Skeletal muscle satellite cell (primary cell): ENCODE measurements around the gene PRPF6.
A peak's percentile ranks its signal among the peaks of the same experiment; 100 is the strongest.
"Not testable (repeated sequence)": the region's sequence is repeated elsewhere in the genome, so short reads cannot be mapped to it uniquely, and the experiment has no call there.

ENCODE experiments used
- H3K27me3 ChIP-seq: 2 replicates; pipeline ENCODE4 v1.7.0; 2013; ENCODE audit warnings: low read length; ENCODE audit not compliant: control insufficient read depth, insufficient read depth
- H3K36me3 ChIP-seq: 2 replicates; pipeline ENCODE4 v1.7.0; 2013; ENCODE audit warnings: mild to moderate bottlenecking, control low read depth, low read length; ENCODE audit not compliant: insufficient read depth
- H3K4me1 ChIP-seq: 2 replicates; pipeline ENCODE4 v1.7.0; 2013; ENCODE audit warnings: low read length; ENCODE audit not compliant: control insufficient read depth, insufficient read depth
- H3K4me2 ChIP-seq: 2 replicates; pipeline ENCODE4 v1.7.0; 2013; ENCODE audit warnings: mild to moderate bottlenecking, low read length
- H3K4me3 ChIP-seq: 2 replicates; pipeline ENCODE4 v1.7.0; 2013; ENCODE audit warnings: low read length
- H3K9ac ChIP-seq: 2 replicates; pipeline ENCODE4 v1.7.0; 2013; ENCODE audit warnings: mild to moderate bottlenecking, low read depth, low read length, moderate library complexity
- H3K9me3 ChIP-seq: replicated peaks from 2 replicates; pipeline ENCODE4 v1.7.0; 2013; ENCODE audit warnings: mild to moderate bottlenecking, control low read depth, low read length

PRPF6 gene

DNA sequence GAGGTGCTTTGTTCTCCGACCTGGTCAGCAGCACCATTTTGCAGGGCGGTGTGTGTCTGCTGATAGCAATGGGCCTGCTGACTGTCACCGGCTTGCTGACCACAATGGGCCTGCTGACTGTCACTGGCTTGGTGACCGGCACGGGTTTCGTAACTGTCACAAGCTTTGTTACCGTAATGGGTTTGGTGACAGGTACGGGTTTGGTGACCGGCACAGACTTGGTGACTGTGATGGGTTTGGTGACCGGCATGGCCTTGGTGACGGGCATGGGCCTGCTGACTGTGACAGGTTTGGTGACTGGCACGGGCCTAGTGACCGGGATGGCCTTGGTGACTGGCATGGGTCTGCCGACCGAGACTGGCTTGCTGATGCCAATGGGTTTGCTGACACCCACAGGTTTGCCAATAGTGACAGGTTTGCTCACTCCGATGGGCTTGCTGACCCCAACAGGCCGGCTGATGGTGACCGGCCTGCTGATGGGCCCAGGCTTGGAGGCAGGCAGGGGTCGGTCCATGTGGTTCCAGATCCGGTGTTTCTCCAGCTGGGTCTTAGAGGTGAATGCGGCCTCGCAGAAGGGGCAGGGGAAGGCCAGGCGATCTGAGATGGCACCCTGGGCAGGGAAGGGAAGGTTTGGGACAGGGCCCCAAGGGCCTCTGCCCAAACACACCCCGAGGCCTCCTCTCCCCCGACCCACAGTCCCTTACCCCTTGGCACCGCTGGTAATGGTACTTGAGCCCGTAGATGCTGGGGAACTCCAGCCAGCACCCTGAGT, 14.6 kb upstream of the PRPF6 start:
- Histone ChIP-seq H3K4me3 (no peak overlapping the region), H3K9me3 (no peaks in the 10 kb centered on the region), H3K4me1 (peaks cover 14% of the 10 kb centered on the region), H3K27me3 (no peaks in the 10 kb centered on the region), H3K9ac (no peak overlapping the region), H3K36me3 (peaks cover 42% of the 10 kb centered on the region), H3K4me2 (no peak overlapping the region)

DNA sequence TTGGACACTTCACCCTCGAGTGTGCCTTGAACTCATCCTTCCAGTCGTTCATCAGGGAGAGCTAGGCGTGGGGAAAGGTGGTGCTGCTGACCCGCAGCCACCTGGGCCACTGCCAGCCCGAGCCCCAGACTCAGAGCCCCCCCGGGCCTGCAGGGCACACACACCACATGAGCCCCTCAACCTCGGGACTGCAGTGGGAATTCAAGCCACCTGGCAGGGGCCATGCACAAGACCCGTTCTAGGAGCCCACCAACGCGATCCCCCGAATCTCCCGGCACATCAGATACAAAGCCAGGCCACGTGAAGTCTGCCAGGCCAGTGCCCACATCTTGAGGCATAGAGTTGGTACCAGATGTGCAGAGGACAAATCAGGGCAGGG, 14.0 kb upstream of the PRPF6 start:
- H3K9me3 ChIP-seq, result no peaks in the 10 kb centered on the region
- H3K27me3 ChIP-seq, result no peaks in the 10 kb centered on the region
- no peak overlapping the region for H3K4me2 ChIP-seq
- H3K36me3 ChIP-seq, result peaks cover 39% of the 10 kb centered on the region
- H3K4me1 ChIP-seq, result peaks cover 14% of the 10 kb centered on the region
- no peak overlapping the region for H3K4me3 ChIP-seq
- no peak overlapping the region for H3K9ac ChIP-seq

DNA sequence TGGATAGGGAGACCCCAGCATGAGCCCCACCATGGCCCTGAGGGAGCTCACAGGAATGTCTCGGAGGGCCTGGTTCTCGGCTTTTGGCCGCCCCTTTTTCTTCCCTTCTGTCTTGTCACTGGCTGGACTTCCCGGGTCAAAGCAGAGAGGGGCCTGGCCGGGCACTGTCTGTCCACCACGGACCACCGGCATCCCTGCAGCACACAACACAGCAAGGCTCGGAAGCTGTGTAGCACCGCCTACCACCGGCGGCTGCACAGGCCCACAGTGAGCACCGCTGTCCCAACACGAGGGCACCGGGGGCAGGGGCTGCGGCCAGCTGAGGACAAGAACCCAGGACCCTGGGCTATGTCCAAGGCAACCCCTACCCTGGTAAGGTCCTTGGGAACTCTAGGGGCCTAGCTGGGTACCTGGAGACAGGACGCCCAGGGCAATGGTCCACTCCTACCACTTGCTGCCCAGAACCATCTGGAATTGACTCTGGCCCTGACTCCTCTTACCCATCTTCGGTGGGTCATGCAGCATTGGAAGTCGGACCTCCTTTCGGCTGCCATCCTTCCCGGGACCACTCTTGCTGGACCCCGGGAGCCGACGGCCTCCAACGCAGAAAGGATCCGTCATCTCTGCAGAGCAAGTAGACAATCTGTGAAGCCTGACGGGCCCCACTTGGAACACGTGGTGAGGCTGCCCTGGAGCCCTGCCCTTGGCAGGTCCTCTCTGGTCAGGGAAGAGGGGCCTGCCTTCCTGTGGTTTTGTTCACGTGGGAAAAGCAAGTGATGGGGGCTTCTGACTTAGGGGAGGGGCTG, 13.4 kb upstream of the PRPF6 start:
- H3K36me3 ChIP-seq, result peaks cover 33% of the 10 kb centered on the region

DNA sequence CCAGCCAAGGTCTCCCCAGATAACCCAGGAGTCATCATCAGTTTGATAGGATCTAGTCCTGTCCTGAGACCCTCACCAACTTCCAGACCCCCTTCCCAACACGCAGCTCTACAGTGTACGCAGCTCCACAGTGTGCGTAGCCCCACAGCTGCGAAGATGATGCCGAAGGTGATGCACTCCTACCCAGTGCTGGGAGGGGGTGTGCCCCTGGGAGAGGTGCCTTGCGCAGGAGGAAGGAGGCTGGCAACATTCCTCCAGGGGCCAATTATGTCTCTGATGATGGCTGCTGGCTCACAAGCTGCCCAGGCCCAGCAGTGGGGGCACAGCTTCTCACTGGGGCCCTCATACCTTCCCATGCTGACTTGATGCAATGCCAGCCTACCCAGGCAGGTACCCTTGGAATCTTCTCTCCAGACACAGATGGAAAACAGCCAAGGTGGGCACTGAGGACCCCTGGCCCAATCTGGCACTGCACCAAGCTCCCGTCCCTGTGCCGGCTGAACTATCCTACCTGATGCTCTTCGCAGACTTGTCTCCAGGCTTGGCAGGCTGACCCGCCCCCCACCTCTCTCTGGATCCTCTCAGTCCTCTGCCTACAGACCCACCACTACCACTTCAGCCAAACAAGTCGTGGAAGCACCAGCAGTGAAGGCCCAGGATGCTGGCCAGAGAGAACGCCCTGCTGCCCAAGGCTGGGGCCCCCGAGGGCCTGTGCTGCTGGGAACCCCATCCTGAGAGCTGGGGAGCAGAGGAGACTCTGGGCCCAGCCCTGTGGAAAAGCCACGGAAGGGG, 12.6 kb upstream of the PRPF6 start:
- H3K4me3 ChIP-seq, result peak overlapping the region; percentile 88
- peaks cover 25% of the 10 kb centered on the region for H3K36me3 ChIP-seq
- H3K4me2 ChIP-seq, result peak overlapping the region; percentile 94
- peak overlapping the region; percentile 92 for H3K9ac ChIP-seq
- no peaks in the 10 kb centered on the region for H3K27me3 ChIP-seq
- no peaks in the 10 kb centered on the region for H3K9me3 ChIP-seq
- H3K4me1 ChIP-seq, result peaks cover 14% of the 10 kb centered on the region

More for the DNA sequence above, 13.4 kb upstream of the PRPF6 start:
- no peak overlapping the region for H3K4me3 ChIP-seq
- no peaks in the 10 kb centered on the region for H3K27me3 ChIP-seq
- H3K9me3 ChIP-seq, result no peaks in the 10 kb centered on the region
- no peak overlapping the region for H3K4me2 ChIP-seq
- peaks cover 14% of the 10 kb centered on the region for H3K4me1 ChIP-seq
- H3K9ac ChIP-seq, result no peak overlapping the region

DNA sequence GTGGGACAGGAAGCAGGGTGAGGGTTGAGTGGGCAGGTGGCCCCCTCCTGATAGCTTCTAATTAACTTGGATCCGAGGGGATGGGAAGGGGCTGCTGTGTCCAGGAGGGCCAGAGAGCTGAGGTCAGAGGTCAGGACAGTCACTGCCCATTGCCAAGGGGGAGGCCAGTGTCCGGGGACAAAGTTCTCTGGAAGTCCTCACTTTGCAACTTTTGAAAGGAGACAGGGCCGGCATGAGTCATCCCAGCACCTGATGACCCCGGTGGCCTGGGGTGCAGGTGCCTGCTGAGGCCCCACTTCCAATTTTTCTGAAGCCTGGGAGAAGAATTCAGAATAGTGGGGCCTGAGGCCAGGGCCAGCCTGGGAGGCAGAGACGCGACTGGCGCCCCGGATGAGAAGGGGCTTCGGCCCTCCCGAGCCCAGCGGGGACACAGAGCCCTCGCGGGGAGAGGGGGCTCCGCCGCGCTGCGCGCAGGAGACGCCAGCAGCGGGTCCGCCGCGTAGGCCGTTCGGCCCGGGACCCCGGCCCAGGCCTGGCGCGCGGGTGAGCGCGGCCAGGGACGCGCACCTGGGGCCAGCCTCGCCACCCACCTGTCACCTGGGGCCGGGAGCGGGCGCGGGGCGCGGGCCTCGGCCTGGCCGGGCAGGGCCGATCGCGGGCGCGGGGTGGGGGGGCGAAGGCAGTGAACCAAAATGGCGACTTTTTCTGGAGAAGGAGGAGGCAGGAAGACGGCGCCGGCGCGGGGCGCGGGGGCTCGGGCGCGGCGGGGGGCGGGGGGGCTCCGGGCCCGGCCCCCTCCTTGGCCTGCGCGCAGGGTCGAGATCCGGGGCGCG, 11.8 kb upstream of the PRPF6 start:
- Histone ChIP-seq H3K4me1 (peaks cover 14% of the 10 kb centered on the region), H3K9me3 (no peaks in the 10 kb centered on the region), H3K36me3 (peaks cover 17% of the 10 kb centered on the region), H3K4me3 (peak overlapping the region; percentile 88), H3K27me3 (no peaks in the 10 kb centered on the region), H3K4me2 (peak overlapping the region; percentile 94), H3K9ac (peak overlapping the region; percentile 92)

GRCh38 chr20:63969838-63970713, 10.9 kb upstream of the PRPF6 start, which contains the start of gene ZNF512B:
Gene ZNF512B (minus strand): TSS chr20:63969930. CDS start chr20:63967950, 1,980 bp downstream.
- Histone ChIP-seq H3K4me1 (peaks cover 14% of the 10 kb centered on the region), H3K27me3 (no peaks in the 10 kb centered on the region), H3K4me3 (peak within 1 kb of the TSS; percentile 88), H3K9ac (peak within 1 kb of the TSS; percentile 92), H3K4me2 (peak within 1 kb of the TSS; percentile 95), H3K9me3 (no peaks in the 10 kb centered on the region), H3K36me3 (peaks cover 17% of the 10 kb centered on the region)

GRCh38 chr20:63970714-63971431, 10.1 kb upstream of the PRPF6 start:
- H3K9me3 ChIP-seq, result no peaks in the 10 kb centered on the region
- H3K4me2 ChIP-seq, result no peak overlapping the region
- peaks cover 14% of the 10 kb centered on the region for H3K4me1 ChIP-seq
- H3K27me3 ChIP-seq, result no peaks in the 10 kb centered on the region
- peaks cover 17% of the 10 kb centered on the region for H3K36me3 ChIP-seq
- H3K4me3 ChIP-seq, result peak overlapping the region; percentile 79
- H3K9ac ChIP-seq, result no peak overlapping the region

DNA sequence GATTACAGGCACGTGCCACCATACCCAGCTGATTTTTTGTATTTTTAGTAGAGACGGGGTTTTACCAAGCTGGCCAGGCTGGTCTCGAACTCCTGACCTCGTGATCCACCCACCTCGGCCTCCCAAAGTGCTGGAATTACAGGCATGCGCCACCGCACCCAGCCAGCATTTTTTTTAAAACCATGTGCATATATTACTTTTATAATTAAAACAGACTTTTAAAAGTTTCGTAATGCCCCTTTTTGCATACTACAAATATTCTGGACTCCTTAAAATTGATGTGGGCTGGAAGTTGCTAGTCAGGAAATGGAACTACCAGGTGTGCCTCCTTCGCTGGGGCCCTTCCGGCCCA, 9.0 kb upstream of the PRPF6 start:
- H3K27me3 ChIP-seq, H3K9ac ChIP-seq, H3K9me3 ChIP-seq, H3K4me2 ChIP-seq, H3K36me3 ChIP-seq, H3K4me3 ChIP-seq: not testable (repeated sequence)
- H3K4me1 ChIP-seq, result peaks cover 14% of the 10 kb centered on the region

DNA sequence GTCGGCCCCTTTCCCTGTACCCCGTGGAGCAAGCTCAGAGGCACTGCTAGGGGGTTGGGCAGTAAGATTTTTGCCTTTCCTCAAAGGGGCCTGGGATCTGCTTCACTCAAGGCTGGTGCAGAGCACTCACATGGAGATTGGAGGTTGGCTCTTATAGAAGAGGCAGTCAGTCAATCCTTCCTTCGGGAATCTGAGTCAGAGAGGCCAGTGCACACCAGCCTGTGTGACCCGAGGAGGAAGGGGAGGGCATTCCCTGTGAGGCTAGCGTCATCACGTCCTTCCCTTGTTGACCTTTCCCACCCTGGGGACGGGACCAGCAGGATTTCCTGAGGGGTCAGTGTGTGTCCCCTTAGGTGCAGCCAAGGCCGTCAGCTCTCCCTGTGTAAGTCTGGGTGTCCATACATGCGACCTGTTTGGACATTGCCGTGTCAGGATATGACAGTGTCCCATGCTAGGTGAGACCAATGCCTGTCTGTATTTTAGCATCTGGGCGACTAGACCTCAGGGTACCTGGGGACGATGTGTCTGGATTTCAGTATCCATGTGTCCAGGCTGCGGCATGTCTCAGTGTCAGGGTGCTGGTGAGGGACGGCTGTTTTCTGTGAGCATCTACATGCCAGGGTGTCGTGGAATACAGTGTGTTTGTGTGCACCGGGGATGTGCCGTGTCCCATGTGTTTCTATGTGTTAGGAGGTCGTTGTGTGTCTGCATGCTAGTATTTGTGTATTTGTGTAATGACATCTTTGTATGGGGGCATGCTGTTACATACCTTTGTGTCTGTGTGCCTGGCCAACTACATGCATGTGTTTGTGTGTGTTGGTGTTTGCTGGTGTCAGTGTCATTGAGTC, 8.4 kb upstream of the PRPF6 start:
- H3K4me1 ChIP-seq, result peaks cover 17% of the 10 kb centered on the region
- no peaks in the 10 kb centered on the region for H3K27me3 ChIP-seq
- H3K36me3 ChIP-seq, result peaks cover 1% of the 10 kb centered on the region
- no peak overlapping the region for H3K4me3 ChIP-seq
- H3K9ac ChIP-seq, result no peak overlapping the region
- H3K4me2 ChIP-seq, result no peak overlapping the region
- no peaks in the 10 kb centered on the region for H3K9me3 ChIP-seq
